Right forelimb (tissue), 1 donor: ENCODE results near the gene DTNBP1.

Source experiments
- DNase-seq: peaks from one replicate; pipeline ENCODE4 v3.0.0-alpha.2; 2018

The DTNBP1 gene

GRCh38 chr6:15527838-15528617 lies 134.8 kb downstream of the DTNBP1 start:
- DNase-seq: no peak

- DNase-seq: no peak
These were observed 136.6 kb downstream of the DTNBP1 start for GRCh38 chr6:15526212-15526701.

- DNase-seq: peak; percentile 38
These were observed 137.9 kb downstream of the DTNBP1 start for GRCh38 chr6:15524861-15525401.

- DNase-seq: peak; percentile 31
These were observed 138.9 kb downstream of the DTNBP1 start for GRCh38 chr6:15523679-15524630.

- peak; percentile 37 for DNase-seq
These were observed 139.8 kb downstream of the DTNBP1 start for GRCh38 chr6:15522856-15523529.

GRCh38 chr6:15522427-15522826 lies 140.4 kb downstream of the DTNBP1 start:
- DNase-seq: peak; percentile 38

GRCh38 chr6:15522026-15522425 lies 140.8 kb downstream of the DTNBP1 start:
- DNase-seq: peak; percentile 31

- no peak for DNase-seq
These were observed 141.2 kb downstream of the DTNBP1 start for GRCh38 chr6:15521582-15521981.

- no peak for DNase-seq
These were observed 142.1 kb downstream of the DTNBP1 start for GRCh38 chr6:15520626-15521203.

- DNase-seq: peak; percentile 33
These were observed 143.1 kb downstream of the DTNBP1 start for GRCh38 chr6:15519681-15520080.

- peak; percentile 24 for DNase-seq
These were observed 143.9 kb downstream of the DTNBP1 start for GRCh38 chr6:15518878-15519277.

- DNase-seq: no peak
These were observed 144.8 kb downstream of the DTNBP1 start for GRCh38 chr6:15518057-15518456.

- DNase-seq: no peak
These were observed 145.2 kb downstream of the DTNBP1 start for GRCh38 chr6:15517600-15517999.

- no peak for DNase-seq
These were observed 145.8 kb downstream of the DTNBP1 start for GRCh38 chr6:15516923-15517560.

- DNase-seq: no peak
These were observed 146.4 kb downstream of the DTNBP1 start for GRCh38 chr6:15516378-15516777.

GRCh38 chr6:15515660-15516375 lies 147.0 kb downstream of the DTNBP1 start:
- DNase-seq: no peak

- no peak for DNase-seq
These were observed 147.6 kb downstream of the DTNBP1 start for GRCh38 chr6:15515226-15515625.

- DNase-seq: no peak
These were observed 148.8 kb downstream of the DTNBP1 start for GRCh38 chr6:15513801-15514711.

- DNase-seq: no peak
These were observed 149.6 kb downstream of the DTNBP1 start for GRCh38 chr6:15513131-15513771.
